Mesenchymal stem cell (in vitro differentiated cells and primary cell): Measurements from ENCODE around the gene WDR5.
A peak's percentile ranks its signal among the peaks of the same experiment; 100 is the strongest.

ENCODE experiments used
- DNase-seq: peaks from one replicate; pipeline ENCODE4 v3.0.0-alpha.2; 2013
- H2AFZ ChIP-seq: one replicate; pipeline ENCODE4 v1.6.1; 2013; ENCODE audit warnings: low read depth, mild to moderate bottlenecking, control low read depth, inconsistent platforms, low read length, moderate library complexity
- H2AK5ac ChIP-seq: 2 replicates; pipeline ENCODE4 v1.6.1; 2013; ENCODE audit warnings: low read length, moderate library complexity, mild to moderate bottlenecking, inconsistent platforms; ENCODE audit not compliant: severe bottlenecking
- H2BK120ac ChIP-seq: one replicate; pipeline ENCODE4 v1.6.1; 2013; ENCODE audit warnings: low read depth, mild to moderate bottlenecking, inconsistent platforms, low read length, moderate library complexity
- H2BK12ac ChIP-seq, 2 experiments: one replicate each; pipeline ENCODE4 v1.6.1; 2013; ENCODE audit warnings: inconsistent platforms in 2 of 2, low read length in 2 of 2, mild to moderate bottlenecking in 2 of 2, moderate library complexity in 2 of 2, control low read depth in 1 of 2
- H2BK15ac ChIP-seq: one replicate; pipeline ENCODE4 v1.6.1; 2013; ENCODE audit warnings: mild to moderate bottlenecking, low read depth, inconsistent platforms; ENCODE audit not compliant: poor library complexity, severe bottlenecking
- H2BK5ac ChIP-seq: 2 replicates; pipeline ENCODE4 v1.6.1; 2013; ENCODE audit warnings: low read depth, mild to moderate bottlenecking, low read length, control low read depth, inconsistent platforms; ENCODE audit not compliant: poor library complexity, severe bottlenecking
- H3K14ac ChIP-seq, 2 experiments: one replicate each; pipeline ENCODE4 v1.6.1; 2013; ENCODE audit warnings: inconsistent platforms in 2 of 2, low read length in 2 of 2, control low read depth in 1 of 2, mild to moderate bottlenecking in 1 of 2, moderate library complexity in 1 of 2
- H3K18ac ChIP-seq, 2 experiments: one replicate each; pipeline ENCODE4 v1.6.1; 2013; ENCODE audit warnings: inconsistent platforms in 2 of 2, low read length in 2 of 2, control low read depth in 1 of 2, low read depth in 1 of 2, mild to moderate bottlenecking in 1 of 2
- H3K23ac ChIP-seq, 2 experiments: one replicate each; pipeline ENCODE4 v1.6.1; 2013; ENCODE audit warnings: inconsistent platforms in 2 of 2, low read length in 2 of 2, mild to moderate bottlenecking in 2 of 2, moderate library complexity in 2 of 2, control low read depth in 1 of 2
- H3K27ac ChIP-seq: 2 replicates; pipeline ENCODE4 v1.5.1; 2013; ENCODE audit warnings: mild to moderate bottlenecking, moderate library complexity, low read length, control low read depth, inconsistent platforms; ENCODE audit not compliant: poor library complexity, severe bottlenecking
- H3K27me3 ChIP-seq, 2 experiments: 2 replicates each; pipeline versions ENCODE4 v1.6.1 to v1.7.0; 2013; ENCODE audit warnings: low read length in 2 of 2, mild to moderate bottlenecking in 2 of 2, moderate library complexity in 2 of 2, control low read depth in 1 of 2, inconsistent platforms in 1 of 2; ENCODE audit not compliant: control insufficient read depth in 1 of 2, insufficient read depth in 1 of 2
- H3K36me3 ChIP-seq, 2 experiments: 2 replicates each; pipeline versions ENCODE4 v1.6.1 to v1.7.0; 2013; ENCODE audit warnings: low read length in 2 of 2, control low read depth in 1 of 2, inconsistent platforms in 1 of 2, low read depth in 1 of 2, mild to moderate bottlenecking in 1 of 2; ENCODE audit not compliant: insufficient read depth in 2 of 2, control insufficient read depth in 1 of 2
- H3K4ac ChIP-seq, 2 experiments: one replicate each; pipeline ENCODE4 v1.6.1; 2013; ENCODE audit warnings: inconsistent platforms in 2 of 2, low read length in 2 of 2, mild to moderate bottlenecking in 2 of 2, moderate library complexity in 2 of 2, control low read depth in 1 of 2, low read depth in 1 of 2
- H3K4me1 ChIP-seq: 2 replicates; pipeline ENCODE4 v1.6.1; 2013; ENCODE audit warnings: low read depth, low read length, control low read depth; ENCODE audit not compliant: control insufficient read depth, insufficient read depth
- H3K4me2 ChIP-seq: 2 replicates; pipeline ENCODE4 v1.6.1; 2013; ENCODE audit warnings: low read length, mild to moderate bottlenecking, inconsistent platforms; ENCODE audit not compliant: poor library complexity, severe bottlenecking
- H3K4me3 ChIP-seq, 2 experiments: 2 replicates each; pipeline versions ENCODE4 v1.5.1 to v1.7.0; 2013; ENCODE audit warnings: low read length in 2 of 2, mild to moderate bottlenecking in 2 of 2, control low read depth in 1 of 2, low read depth in 1 of 2; ENCODE audit not compliant: insufficient read depth in 1 of 2
- H3K79me1 ChIP-seq: replicated peaks from 2 replicates; pipeline ENCODE4 v1.6.1; 2013; ENCODE audit warnings: mild to moderate bottlenecking, control low read depth, low read length, inconsistent platforms; ENCODE audit not compliant: poor library complexity, severe bottlenecking
- H3K9ac ChIP-seq: 2 replicates; pipeline ENCODE4 v1.7.0; 2013; ENCODE audit warnings: mild to moderate bottlenecking, low read length, moderate library complexity
- H3K9me3 ChIP-seq: 2 replicates; pipeline ENCODE4 v1.7.0; 2013; ENCODE audit warnings: mild to moderate bottlenecking, low read length; ENCODE audit not compliant: control insufficient read depth
- H4K8ac ChIP-seq: one replicate; pipeline ENCODE4 v1.6.1; 2013; ENCODE audit warnings: inconsistent platforms, mild to moderate bottlenecking, low read length, moderate library complexity
- H4K91ac ChIP-seq: one replicate; pipeline ENCODE4 v1.6.1; 2013; ENCODE audit warnings: mild to moderate bottlenecking, low read length, inconsistent platforms
- WGBS: methylation state at CpG from one replicate; pipeline ENCODE4 v1.1.7; 2013; ENCODE audit warnings: mixed read lengths; 5-methylcytosine and 5-hydroxymethylcytosine counted together

WDR5 gene

GRCh38 chr9:134155812-134156377, 20.0 kb downstream of the WDR5 start:
- no peak overlapping the region for H2AFZ ChIP-seq
- H4K8ac ChIP-seq: no peak overlapping the region
- H3K4me1 ChIP-seq: no peaks in the 10 kb centered on the region
- H2BK5ac ChIP-seq: no peak overlapping the region
- H3K23ac ChIP-seq: no peak overlapping the region
- 95% methylated on average over 20 of the region's 20 CpGs for WGBS
- no peak overlapping the region for H3K27ac ChIP-seq
- H3K79me1 ChIP-seq: peaks cover 44% of the 10 kb centered on the region
- no peaks in the 10 kb centered on the region for H3K27me3 ChIP-seq
- H3K14ac ChIP-seq: no peak overlapping the region
- no peak overlapping the region for H3K4me2 ChIP-seq
- H2BK12ac ChIP-seq: no peak overlapping the region
- peaks cover 88 to 90% of the 10 kb centered on the region in 2 experiments for H3K36me3 ChIP-seq
- no peak overlapping the region for H2AK5ac ChIP-seq
- H3K4ac ChIP-seq: no peak overlapping the region
- H3K9me3 ChIP-seq: no peaks in the 10 kb centered on the region
- H3K18ac ChIP-seq: no peak overlapping the region
- DNase-seq: no peak
- H2BK15ac ChIP-seq: no peak overlapping the region
- H2BK120ac ChIP-seq: no peak overlapping the region
- peak overlapping the region; percentile 21 for H4K91ac ChIP-seq
- H3K9ac ChIP-seq: no peak overlapping the region
- no peak overlapping the region for H3K4me3 ChIP-seq

- no peak overlapping the region for H2BK5ac ChIP-seq
Measured at GRCh38 chr9:134156564-134157377, 20.9 kb downstream of the WDR5 start.

GRCh38 chr9:134157378-134157885, 21.6 kb downstream of the WDR5 start:
- H3K27me3 ChIP-seq: no peaks in the 10 kb centered on the region
- no peak overlapping the region for H3K4me2 ChIP-seq
- no peaks in the 10 kb centered on the region for H3K9me3 ChIP-seq
- no peak overlapping the region for H3K4ac ChIP-seq
- H2AK5ac ChIP-seq: no peak overlapping the region
- DNase-seq: no peak
- H4K91ac ChIP-seq: no peak overlapping the region
- H3K9ac ChIP-seq: no peak overlapping the region
- WGBS: 96% methylated on average over 21 of the region's 23 CpGs
- no peak overlapping the region for H2BK5ac ChIP-seq
- H3K79me1 ChIP-seq: peaks cover 40% of the 10 kb centered on the region
- H3K4me1 ChIP-seq: no peaks in the 10 kb centered on the region
- no peak overlapping the region for H3K18ac ChIP-seq
- no peak overlapping the region for H3K4me3 ChIP-seq
- H2BK15ac ChIP-seq: no peak overlapping the region
- H3K23ac ChIP-seq: no peak overlapping the region
- H2AFZ ChIP-seq: no peak overlapping the region
- no peak overlapping the region for H4K8ac ChIP-seq
- H3K36me3 ChIP-seq: peaks cover 78 to 84% of the 10 kb centered on the region in 2 experiments
- H2BK120ac ChIP-seq: no peak overlapping the region
- H3K14ac ChIP-seq: no peak overlapping the region
- no peak overlapping the region for H2BK12ac ChIP-seq
- no peak overlapping the region for H3K27ac ChIP-seq

More at GRCh38 chr9:134156564-134157377, 20.9 kb downstream of the WDR5 start:
- Histone ChIP-seq H3K9me3 (no peaks in the 10 kb centered on the region), H3K9ac (no peak overlapping the region), H4K8ac (no peak overlapping the region), H3K14ac (no peak overlapping the region), H4K91ac (no peak overlapping the region), H3K36me3 (peaks cover 84 to 86% of the 10 kb centered on the region in 2 experiments), H2BK15ac (no peak overlapping the region), H3K4me3 (no peak overlapping the region), H3K27me3 (no peaks in the 10 kb centered on the region), H2AFZ (no peak overlapping the region), H3K4ac (no peak overlapping the region), H2AK5ac (no peak overlapping the region), H2BK120ac (no peak overlapping the region), H3K23ac (no peak overlapping the region), H3K18ac (no peak overlapping the region), H2BK12ac (no peak overlapping the region), H3K4me1 (no peaks in the 10 kb centered on the region), H3K79me1 (peaks cover 41% of the 10 kb centered on the region), H3K27ac (no peak overlapping the region), H3K4me2 (no peak overlapping the region)
- WGBS: 98% methylated on average over 33 of the region's 33 CpGs
- no peak for DNase-seq

- 96% methylated on average over 17 of the region's 17 CpGs for WGBS
Measured at GRCh38 chr9:134158242-134158641, 22.4 kb downstream of the WDR5 start.

More at GRCh38 chr9:134158242-134158641, 22.4 kb downstream of the WDR5 start:
- H4K91ac ChIP-seq: no peak overlapping the region
- peaks cover 32% of the 10 kb centered on the region for H3K79me1 ChIP-seq
- H3K27ac ChIP-seq: no peak overlapping the region
- no peak overlapping the region for H3K4ac ChIP-seq
- no peak overlapping the region for H2AFZ ChIP-seq
- no peak overlapping the region for H3K9ac ChIP-seq
- no peak overlapping the region for H2BK12ac ChIP-seq
- H2BK15ac ChIP-seq: no peak overlapping the region
- H2BK120ac ChIP-seq: no peak overlapping the region
- no peak overlapping the region for H2AK5ac ChIP-seq
- no peak for DNase-seq
- no peaks in the 10 kb centered on the region for H3K4me1 ChIP-seq
- no peaks in the 10 kb centered on the region for H3K9me3 ChIP-seq
- H4K8ac ChIP-seq: no peak overlapping the region
- H3K4me2 ChIP-seq: no peak overlapping the region
- H3K23ac ChIP-seq: no peak overlapping the region
- H3K36me3 ChIP-seq: peaks cover 70 to 80% of the 10 kb centered on the region in 2 experiments
- H3K27me3 ChIP-seq: no peaks in the 10 kb centered on the region
- H3K14ac ChIP-seq: no peak overlapping the region
- no peak overlapping the region for H2BK5ac ChIP-seq
- H3K4me3 ChIP-seq: no peak overlapping the region
- no peak overlapping the region for H3K18ac ChIP-seq
